ENCODE results near the gene NRG3.

- TF ChIP-seq CTCF (IDR thresholded peaks at IDR 0.05) (no peak), EP300 (IDR thresholded peaks at IDR 0.05) (no peak), POLR2A (IDR thresholded peaks at IDR 0.05; ENCODE audit: low read depth) (no peak)
Measured at GRCh38 chr10:82683945-82684344, 809.0 kb downstream of the NRG3 start.

Measured in esophagus muscularis mucosa (tissue), 4 donors.